ENCODE results near the gene NTRK3. TPM values are rescaled to one million over a fixed set of nuclear protein-coding genes. Genes with fewer than 3 reads are reported as not detected.

Gene NTRK3
- total RNA-seq, 1 donor from 2014 or later = not detected

DNA sequence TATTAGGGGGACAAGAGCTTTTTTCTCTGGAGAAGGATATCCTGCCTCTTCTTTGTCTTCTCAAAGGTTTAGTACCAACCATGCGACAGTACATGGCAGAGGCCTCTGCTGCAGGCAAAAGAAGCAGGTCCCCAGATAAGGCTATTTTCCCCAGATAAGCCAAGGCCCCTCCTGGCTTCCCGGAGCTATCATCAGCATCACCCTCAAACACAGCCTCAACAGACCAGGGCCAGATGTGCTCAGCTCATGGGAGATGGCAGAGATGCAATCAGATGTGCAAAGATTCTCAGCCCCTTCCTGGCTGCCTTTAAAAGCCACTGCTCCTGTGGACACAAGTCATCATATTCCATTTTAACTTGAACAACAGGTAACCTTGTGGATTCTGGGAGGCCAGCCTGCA, 49.0 kb downstream of the NTRK3 start:
- TF ChIP-seq, protein P1, sequence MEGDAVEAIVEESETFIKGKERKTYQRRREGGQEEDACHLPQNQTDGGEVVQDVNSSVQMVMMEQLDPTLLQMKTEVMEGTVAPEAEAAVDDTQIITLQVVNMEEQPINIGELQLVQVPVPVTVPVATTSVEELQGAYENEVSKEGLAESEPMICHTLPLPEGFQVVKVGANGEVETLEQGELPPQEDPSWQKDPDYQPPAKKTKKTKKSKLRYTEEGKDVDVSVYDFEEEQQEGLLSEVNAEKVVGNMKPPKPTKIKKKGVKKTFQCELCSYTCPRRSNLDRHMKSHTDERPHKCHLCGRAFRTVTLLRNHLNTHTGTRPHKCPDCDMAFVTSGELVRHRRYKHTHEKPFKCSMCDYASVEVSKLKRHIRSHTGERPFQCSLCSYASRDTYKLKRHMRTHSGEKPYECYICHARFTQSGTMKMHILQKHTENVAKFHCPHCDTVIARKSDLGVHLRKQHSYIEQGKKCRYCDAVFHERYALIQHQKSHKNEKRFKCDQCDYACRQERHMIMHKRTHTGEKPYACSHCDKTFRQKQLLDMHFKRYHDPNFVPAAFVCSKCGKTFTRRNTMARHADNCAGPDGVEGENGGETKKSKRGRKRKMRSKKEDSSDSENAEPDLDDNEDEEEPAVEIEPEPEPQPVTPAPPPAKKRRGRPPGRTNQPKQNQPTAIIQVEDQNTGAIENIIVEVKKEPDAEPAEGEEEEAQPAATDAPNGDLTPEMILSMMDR (IDR thresholded peaks at IDR 0.05; ENCODE audit: unreplicated experiment) = no peak
- H3K9me3 Mint-ChIP-seq (ENCODE audit: low read depth) = no peaks in the 10 kb centered on the region
- H3K4me1 Mint-ChIP-seq (ENCODE audit: low read depth) = no peaks in the 10 kb centered on the region
- H3K36me3 Mint-ChIP-seq (ENCODE audit: insufficient read depth) = no peaks in the 10 kb centered on the region
- no peak overlapping the region for H3K27ac Mint-ChIP-seq
- H3K27me3 Mint-ChIP-seq = peaks cover 30% of the 10 kb centered on the region
- H3K4me3 Mint-ChIP-seq (ENCODE audit: low read depth) = no peak overlapping the region
- DNase-seq (ENCODE audit: low spot score, unreplicated experiment) = no peak

DNA sequence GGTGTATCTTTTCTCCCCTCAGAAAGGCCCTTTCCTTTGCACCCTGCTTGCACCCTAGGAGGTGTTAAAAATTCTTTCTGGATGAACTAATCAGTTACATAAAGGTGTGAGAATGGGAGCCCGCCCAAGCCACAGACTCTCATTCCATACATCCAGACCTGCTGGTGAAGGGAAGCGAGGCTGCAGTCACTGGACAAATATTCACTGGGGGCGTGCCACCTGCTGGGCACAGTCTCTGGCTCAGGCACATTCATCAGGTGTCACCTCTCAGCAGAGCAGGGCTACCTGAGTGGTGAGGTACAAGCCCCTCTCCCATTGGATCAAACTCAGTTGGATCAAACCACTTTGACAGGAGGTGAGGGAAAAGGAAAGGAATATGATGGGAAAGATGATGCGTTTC, 52.0 kb downstream of the NTRK3 start:
- H3K27ac Mint-ChIP-seq = no peak overlapping the region
- H3K4me3 Mint-ChIP-seq (ENCODE audit: low read depth) = no peak overlapping the region
- TF ChIP-seq, protein P1 (IDR thresholded peaks at IDR 0.05; ENCODE audit: unreplicated experiment) = no peak
- no peaks in the 10 kb centered on the region for H3K4me1 Mint-ChIP-seq (ENCODE audit: low read depth)
- H3K36me3 Mint-ChIP-seq (ENCODE audit: insufficient read depth) = no peaks in the 10 kb centered on the region
- H3K9me3 Mint-ChIP-seq (ENCODE audit: low read depth) = no peaks in the 10 kb centered on the region
- peaks cover 26% of the 10 kb centered on the region for H3K27me3 Mint-ChIP-seq
- no peak for DNase-seq (ENCODE audit: low spot score, unreplicated experiment)

DNA sequence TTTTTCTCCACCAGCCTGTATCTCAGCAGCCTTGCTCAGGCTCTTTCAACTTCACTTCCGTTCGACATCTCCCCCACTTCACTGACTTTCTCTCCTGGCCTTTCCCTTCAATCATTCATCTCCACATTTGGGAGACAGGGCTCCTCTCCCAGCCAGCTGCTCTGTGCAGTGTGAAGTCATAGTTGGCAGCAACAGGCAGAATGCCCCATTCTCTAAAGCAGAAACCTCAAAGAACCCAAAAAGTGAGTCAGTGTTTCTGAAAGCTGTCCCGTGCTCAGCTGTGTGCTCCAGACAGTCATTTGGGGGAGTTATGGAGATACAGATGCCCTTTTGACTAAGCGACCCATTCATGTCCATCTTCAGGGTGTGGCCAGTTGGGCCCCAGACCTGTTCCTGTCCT, 54.3 kb downstream of the NTRK3 start:
- H3K27ac Mint-ChIP-seq = no peak overlapping the region
- H3K36me3 Mint-ChIP-seq (ENCODE audit: insufficient read depth) = no peaks in the 10 kb centered on the region
- TF ChIP-seq, protein P1 (IDR thresholded peaks at IDR 0.05; ENCODE audit: unreplicated experiment) = no peak
- H3K27me3 Mint-ChIP-seq = peaks cover 23% of the 10 kb centered on the region
- H3K9me3 Mint-ChIP-seq (ENCODE audit: low read depth) = no peaks in the 10 kb centered on the region
- no peaks in the 10 kb centered on the region for H3K4me1 Mint-ChIP-seq (ENCODE audit: low read depth)
- H3K4me3 Mint-ChIP-seq (ENCODE audit: low read depth) = no peak overlapping the region
- no peak for DNase-seq (ENCODE audit: low spot score, unreplicated experiment)

DNA sequence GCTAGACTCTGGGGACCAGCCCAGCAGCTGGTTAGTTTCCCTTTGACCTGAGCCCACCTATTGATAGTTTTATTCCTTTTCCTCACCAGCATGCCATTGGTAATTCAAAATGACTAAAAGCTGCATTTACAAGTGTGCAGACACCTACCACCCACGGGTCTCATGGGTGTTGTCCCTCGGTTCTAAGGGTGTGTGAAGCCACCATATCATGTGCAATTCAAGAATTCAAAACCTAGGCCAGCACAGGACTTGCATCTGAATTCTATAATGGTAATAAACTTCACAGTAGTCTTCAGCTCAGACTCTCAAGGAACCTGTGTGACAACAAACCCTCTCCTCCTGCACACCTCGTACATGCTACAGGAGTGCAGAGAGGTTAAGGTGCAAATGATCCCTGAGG, 55.3 kb downstream of the NTRK3 start:
- H3K9me3 Mint-ChIP-seq (ENCODE audit: low read depth) = no peaks in the 10 kb centered on the region
- no peaks in the 10 kb centered on the region for H3K4me1 Mint-ChIP-seq (ENCODE audit: low read depth)
- no peak overlapping the region for H3K4me3 Mint-ChIP-seq (ENCODE audit: low read depth)
- no peak overlapping the region for H3K27ac Mint-ChIP-seq
- no peaks in the 10 kb centered on the region for H3K36me3 Mint-ChIP-seq (ENCODE audit: insufficient read depth)
- DNase-seq (ENCODE audit: low spot score, unreplicated experiment) = no peak
- TF ChIP-seq, protein P1 (IDR thresholded peaks at IDR 0.05; ENCODE audit: unreplicated experiment) = no peak
- H3K27me3 Mint-ChIP-seq = peaks cover 23% of the 10 kb centered on the region

DNA sequence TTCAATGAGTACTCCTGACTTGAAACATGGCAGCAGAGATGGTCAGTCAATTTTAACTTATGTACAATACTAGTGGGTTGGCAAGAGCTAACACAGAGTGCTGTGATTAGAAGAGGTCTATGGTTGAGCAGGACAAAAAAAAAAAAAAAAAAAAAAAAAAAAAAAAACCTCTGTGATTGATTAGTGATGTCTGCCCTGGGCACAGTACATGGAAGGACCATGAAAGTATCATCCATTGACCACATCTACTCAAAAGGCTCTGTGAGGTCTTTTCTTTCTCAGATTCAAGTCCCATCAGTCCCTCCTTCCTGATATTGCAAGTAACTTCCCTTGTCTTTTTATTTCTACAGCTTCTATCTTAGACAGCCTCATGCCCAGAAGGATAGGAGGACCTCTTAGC, 59.6 kb downstream of the NTRK3 start:
- TF ChIP-seq, protein P1 (IDR thresholded peaks at IDR 0.05; ENCODE audit: unreplicated experiment) = no peak
- Mint-ChIP-seq H3K36me3 (ENCODE audit: insufficient read depth) (no peaks in the 10 kb centered on the region), H3K27ac (no peak overlapping the region), H3K27me3 (peaks cover 22% of the 10 kb centered on the region), H3K4me1 (ENCODE audit: low read depth) (no peaks in the 10 kb centered on the region), H3K4me3 (ENCODE audit: low read depth) (no peak overlapping the region), H3K9me3 (ENCODE audit: low read depth) (no peaks in the 10 kb centered on the region)
- no peak for DNase-seq (ENCODE audit: low spot score, unreplicated experiment)

Data from progenitor cell of endocrine pancreas (in vitro differentiated cells).